Esophagus (tissue), 2 donors: ENCODE measurements around the gene IFT172. TPM values are rescaled to one million over a fixed set of nuclear protein-coding genes. Genes with fewer than 3 reads are reported as not detected.
A peak's percentile ranks its signal among the peaks of the same experiment; 100 is the strongest.
"Not testable (repeated sequence)": the region's sequence is repeated elsewhere in the genome, so short reads cannot be mapped to it uniquely, and the experiment has no call there.

ENCODE experiments used
- H3K27ac ChIP-seq, 2 donors: one replicate each; pipeline ENCODE4 v1.5.1; 2013; ENCODE audit warnings: low read depth in 2 of 2, mild to moderate bottlenecking in 2 of 2, inconsistent platforms in 1 of 2, low read length in 1 of 2, moderate library complexity in 1 of 2
- H3K27me3 ChIP-seq, 2 donors: one replicate each; pipeline ENCODE4 v1.6.1; 2013; ENCODE audit warnings: low read length in 2 of 2, control low read depth in 1 of 2, mild to moderate bottlenecking in 1 of 2; ENCODE audit not compliant: insufficient read depth in 2 of 2, control insufficient read depth in 1 of 2
- H3K36me3 ChIP-seq, 2 donors: one replicate each; pipeline ENCODE4 v1.6.1; 2013; ENCODE audit warnings: low read length in 1 of 2; ENCODE audit not compliant: control insufficient read depth in 2 of 2, insufficient read depth in 2 of 2
- H3K4me1 ChIP-seq, 2 donors: one replicate each; pipeline ENCODE4 v1.6.1; 2013; ENCODE audit warnings: low read length in 1 of 2; ENCODE audit not compliant: control insufficient read depth in 2 of 2, insufficient read depth in 2 of 2
- H3K4me3 ChIP-seq, 2 donors: one replicate each; pipeline ENCODE4 v1.5.1; 2013; ENCODE audit warnings: low read length in 2 of 2, mild to moderate bottlenecking in 2 of 2, low read depth in 1 of 2, moderate library complexity in 1 of 2
- H3K9me3 ChIP-seq, 2 donors: one replicate each; pipeline ENCODE4 v1.6.1; 2013; ENCODE audit warnings: mild to moderate bottlenecking in 2 of 2, low read depth in 1 of 2, low read length in 1 of 2, moderate library complexity in 1 of 2; ENCODE audit not compliant: control insufficient read depth in 2 of 2, insufficient read depth in 1 of 2
- WGBS, 2 donors: extraction: QIAGEN DNeasy Blood & Tissue Kit; methylation state at CpG; one replicate each; pipeline ENCODE4 v1.1.7; 2013; 5-methylcytosine and 5-hydroxymethylcytosine counted together
- polyA plus RNA-seq, 2 donors: library from polyadenylated mRNA; stranded (reverse); fragments of 200-250 nt; gene quantifications; one replicate each; pipeline ENCODE4 v1.2.3, GENCODE V29; 2013
- donor health status: healthy with polysubstance abuse.
- donor health status: Bipolar disorder and iron deficiency.

Gene IFT172
- polyA plus RNA-seq, 2 donors = 12.8 to 27.5 TPM

DNA sequence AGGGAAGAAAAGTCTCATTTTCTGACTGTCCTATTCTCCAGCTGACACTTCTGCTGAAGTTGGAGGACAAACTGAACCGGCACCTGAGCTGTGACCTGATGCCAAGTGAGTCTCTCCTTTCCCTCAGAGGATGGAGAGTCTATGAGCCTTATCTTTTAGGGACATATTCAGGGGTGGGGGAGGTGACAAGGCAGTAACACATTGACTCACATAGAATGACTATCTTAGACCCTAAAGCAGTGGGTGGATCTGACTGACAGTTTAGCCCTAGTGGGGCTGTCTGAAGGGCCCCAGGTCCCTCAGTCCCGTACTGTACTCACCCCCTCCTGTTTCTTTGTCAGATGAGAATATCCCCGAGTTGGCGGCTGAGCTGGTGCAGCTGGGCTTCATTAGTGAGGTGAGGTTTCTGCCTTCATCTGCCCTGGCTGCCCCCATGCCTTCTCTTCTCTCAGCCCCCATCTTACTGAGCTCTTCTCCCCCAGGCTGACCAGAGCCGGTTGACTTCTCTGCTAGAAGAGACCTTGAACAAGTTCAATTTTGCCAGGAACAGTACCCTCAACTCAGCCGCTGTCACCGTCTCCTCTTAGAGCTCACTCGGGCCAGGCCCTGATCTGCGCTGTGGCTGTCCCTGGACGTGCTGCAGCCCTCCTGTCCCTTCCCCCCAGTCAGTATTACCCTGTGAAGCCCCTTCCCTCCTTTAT lies 48.2 kb downstream of the IFT172 start:
- Histone ChIP-seq H3K4me3 (no peak overlapping the region), H3K36me3 (peaks cover 29 to 30% of the 10 kb centered on the region in 2 donors), H3K4me1 (peaks cover 0 to 15% of the 10 kb centered on the region in 2 donors), H3K9me3 (no peaks in the 10 kb centered on the region), H3K27me3 (no peaks in the 10 kb centered on the region), H3K27ac (no peak overlapping the region)
- WGBS, 2 donors = 82% methylated on average over 10 of the region's 10 CpGs

DNA sequence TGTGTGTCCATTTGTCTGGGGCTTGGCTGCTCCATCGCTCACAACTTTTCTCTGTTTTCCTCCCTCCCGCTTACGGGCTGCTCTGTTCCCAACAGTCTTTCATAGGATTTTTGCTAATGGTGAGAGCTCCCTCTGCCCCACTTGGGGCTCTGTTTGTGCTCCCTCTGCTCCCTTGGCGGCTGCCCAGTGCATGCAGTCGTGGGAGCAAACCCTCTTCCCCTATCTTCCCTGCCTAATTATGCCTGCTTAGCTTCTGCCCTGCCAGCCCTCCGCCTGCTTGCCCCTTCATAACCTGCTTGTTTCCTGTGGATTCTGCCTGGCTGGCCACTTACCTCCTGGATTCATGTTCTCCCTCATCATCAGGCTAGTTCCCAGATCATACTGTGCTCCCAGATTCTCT lies 53.9 kb downstream of the IFT172 start:
- no peaks in the 10 kb centered on the region for H3K9me3 ChIP-seq
- no peak overlapping the region for H3K27ac ChIP-seq
- H3K4me3 ChIP-seq = no peak overlapping the region
- H3K4me1 ChIP-seq = peaks cover 0 to under 1% of the 10 kb centered on the region in 2 donors
- H3K27me3 ChIP-seq = no peaks in the 10 kb centered on the region
- H3K36me3 ChIP-seq = peaks cover 22 to 40% of the 10 kb centered on the region in 2 donors
- 90 to 94% methylated on average over 6 of the region's 6 CpGs for WGBS, 2 donors

DNA sequence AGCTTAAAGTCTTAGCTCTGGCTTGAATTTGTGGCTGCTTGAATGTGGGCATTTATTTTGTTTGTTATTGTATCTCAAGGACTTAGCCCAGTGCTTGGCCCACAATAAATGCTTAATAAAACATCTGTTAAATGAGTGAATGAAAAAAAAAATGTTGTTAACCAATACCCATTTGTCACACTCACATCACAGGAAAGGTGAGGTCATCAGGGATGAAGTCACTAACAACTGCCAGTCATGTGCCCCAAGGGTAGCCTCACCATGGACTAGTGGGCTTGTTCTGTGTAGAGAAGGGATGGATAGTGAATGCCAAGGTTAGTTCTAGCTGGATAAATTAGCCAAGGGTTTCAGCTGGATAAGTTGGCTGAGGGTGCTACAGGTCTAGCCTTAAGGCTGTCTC lies 58.1 kb downstream of the IFT172 start:
- H3K27ac ChIP-seq = no peak overlapping the region
- no peaks in the 10 kb centered on the region for H3K9me3 ChIP-seq
- H3K4me3 ChIP-seq = no peak overlapping the region
- H3K4me1 ChIP-seq = peaks cover 0 to 2% of the 10 kb centered on the region in 2 donors
- H3K27me3 ChIP-seq = no peaks in the 10 kb centered on the region
- H3K36me3 ChIP-seq = peaks cover 11 to 23% of the 10 kb centered on the region in 2 donors

- Histone ChIP-seq H3K4me3 (peak overlapping the region; percentile 78 to 90), H3K9me3 (no peaks in the 10 kb centered on the region), H3K27ac (peak overlapping the region; percentile 99 to 100), H3K4me1 (peaks cover 0 to 2% of the 10 kb centered on the region in 2 donors), H3K27me3 (no peaks in the 10 kb centered on the region), H3K36me3 (peaks cover under 1 to 6% of the 10 kb centered on the region in 2 donors)
- 1% methylated on average over 42 to 51 of the region's 51 CpGs for WGBS, 2 donors
These were observed 60.5 kb downstream of the IFT172 start for GRCh38 chr2:27428978-27429541.

DNA sequence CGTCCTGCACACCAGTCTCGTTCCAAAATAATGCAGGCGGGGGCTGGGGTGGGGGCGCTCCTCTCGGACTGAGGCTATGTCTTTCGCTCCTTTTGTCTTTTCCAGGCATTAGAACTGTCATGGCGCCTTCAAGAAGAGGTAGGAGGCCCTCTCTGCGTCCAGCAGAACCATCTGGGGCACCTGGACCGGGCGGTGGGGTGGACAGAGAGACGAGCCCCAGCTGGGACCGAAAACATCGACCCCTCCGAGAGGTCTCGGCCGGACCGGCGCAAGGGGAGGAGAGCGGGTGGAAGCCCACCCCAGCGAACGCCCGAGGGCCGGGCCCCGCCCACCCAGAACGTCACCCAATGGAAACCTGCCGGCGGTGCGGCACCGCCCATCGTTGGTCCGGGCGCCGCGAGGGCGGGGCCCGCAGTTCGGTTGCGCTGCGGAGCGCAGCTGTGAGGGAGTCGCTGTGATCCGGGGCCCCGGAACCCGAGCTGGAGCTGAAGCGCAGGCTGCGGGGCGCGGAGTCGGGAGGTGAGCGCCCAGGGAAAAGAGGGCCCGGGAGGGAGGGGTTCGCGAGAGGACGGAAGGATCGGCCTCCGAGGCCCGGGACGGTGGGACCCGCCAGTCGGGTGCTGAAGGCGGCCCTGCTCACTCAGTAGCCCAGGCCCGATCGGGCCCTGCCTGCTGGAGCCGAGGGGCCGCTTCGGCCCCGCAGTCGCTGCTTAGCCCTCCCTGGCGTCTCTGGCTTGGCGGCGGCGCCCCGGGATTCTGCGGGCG lies 61.1 kb downstream of the IFT172 start, which contains the start of gene NRBP1:
Gene NRBP1, plus strand, starts transcription at position 419 of the 765 bp plus-strand sequence. CDS start 4,643 bp downstream, outside the sequence.
- 0 to 1% methylated on average over 64 to 75 of the region's 75 CpGs for WGBS, 2 donors
- Histone ChIP-seq H3K9me3 (no peaks in the 10 kb centered on the region), H3K4me3 (peak within 1 kb of the TSS; percentile 78 to 90), H3K27ac (peak within 1 kb of the TSS; percentile 99 to 100), H3K36me3 (peaks cover 0 to 4% of the 10 kb centered on the region in 2 donors), H3K4me1 (peaks cover 0 to 2% of the 10 kb centered on the region in 2 donors), H3K27me3 (no peaks in the 10 kb centered on the region)

GRCh38 chr2:27427863-27428212 lies 61.7 kb downstream of the IFT172 start:
- Histone ChIP-seq H3K4me1 (peaks cover 0 to 2% of the 10 kb centered on the region in 2 donors), H3K27ac (peak overlapping the region; percentile 99 to 100), H3K4me3 (peak overlapping the region; percentile 78 to 90), H3K27me3 (no peaks in the 10 kb centered on the region), H3K9me3 (no peaks in the 10 kb centered on the region), H3K36me3 (no peaks in the 10 kb centered on the region)
- WGBS, 2 donors = 12 to 18% methylated on average over 7 of the region's 7 CpGs

GRCh38 chr2:27425039-27425438 lies 64.5 kb downstream of the IFT172 start:
- H3K9me3 ChIP-seq, H3K36me3 ChIP-seq, H3K4me3 ChIP-seq, H3K27me3 ChIP-seq, H3K4me1 ChIP-seq, H3K27ac ChIP-seq: not testable (repeated sequence)
- 78 to 90% methylated on average over 10 of the region's 10 CpGs for WGBS, 2 donors

GRCh38 chr2:27422958-27423357 lies 66.6 kb downstream of the IFT172 start:
- Histone ChIP-seq H3K4me3 (no peak overlapping the region), H3K9me3 (no peaks in the 10 kb centered on the region), H3K27me3 (no peaks in the 10 kb centered on the region), H3K36me3 (no peaks in the 10 kb centered on the region), H3K27ac (no peak overlapping the region), H3K4me1 (no peaks in the 10 kb centered on the region)
- WGBS, 2 donors = 95 to 96% methylated on average over 3 of the region's 3 CpGs

DNA sequence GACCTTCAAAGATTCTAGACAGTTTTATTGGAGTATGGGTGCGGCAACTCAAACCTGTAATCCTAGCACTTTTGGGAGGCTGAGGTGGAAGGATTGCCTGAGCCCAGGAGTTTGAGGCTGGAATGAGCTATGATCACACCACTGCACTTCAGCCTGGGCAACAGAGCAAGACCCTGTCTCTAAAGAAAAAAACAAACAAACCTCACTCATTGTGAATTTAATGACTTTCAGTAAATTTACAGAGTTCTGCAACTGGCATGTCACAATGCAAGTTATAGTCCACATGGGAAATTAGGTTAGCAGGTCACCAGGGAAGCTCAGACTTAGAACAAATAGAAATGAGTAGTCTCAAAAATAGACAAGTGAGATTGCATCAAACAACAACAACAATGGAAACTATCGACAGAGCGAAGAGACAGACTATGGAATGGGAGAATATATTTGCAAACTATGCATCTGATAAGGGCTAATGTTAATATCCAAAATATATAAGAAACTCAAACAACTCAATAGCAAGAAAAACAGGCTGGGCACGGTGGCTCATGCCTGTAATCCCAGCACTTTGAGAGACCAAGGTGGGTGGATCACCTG lies 67.8 kb downstream of the IFT172 start:
- H3K27ac ChIP-seq = no peak overlapping the region
- no peak overlapping the region for H3K4me3 ChIP-seq
- no peaks in the 10 kb centered on the region for H3K4me1 ChIP-seq
- no peaks in the 10 kb centered on the region for H3K9me3 ChIP-seq
- no peaks in the 10 kb centered on the region for H3K36me3 ChIP-seq
- WGBS, 2 donors = 82 to 84% methylated on average over 4 of the region's 4 CpGs
- no peaks in the 10 kb centered on the region for H3K27me3 ChIP-seq
